Measurements from ENCODE around the gene AGBL1.

AGBL1 gene

GRCh38 chr15:86322629-86323028 lies 243.0 kb downstream of the AGBL1 start:
- no peak for DNase-seq (ENCODE audit: low spot score)

GRCh38 chr15:86327230-86327865 lies 247.7 kb downstream of the AGBL1 start:
- DNase-seq (ENCODE audit: low spot score): no peak

GRCh38 chr15:86328658-86329057 lies 249.0 kb downstream of the AGBL1 start:
- DNase-seq (ENCODE audit: low spot score): no peak

- DNase-seq (ENCODE audit: low spot score): no peak
Observed at GRCh38 chr15:86329311-86330013, 249.8 kb downstream of the AGBL1 start.

GRCh38 chr15:86333819-86334218 lies 254.1 kb downstream of the AGBL1 start:
- no peak for DNase-seq (ENCODE audit: low spot score)

- DNase-seq (ENCODE audit: low spot score): no peak
Observed at GRCh38 chr15:86336051-86336788, 256.5 kb downstream of the AGBL1 start.

- no peak for DNase-seq (ENCODE audit: low spot score)
Observed at GRCh38 chr15:86337071-86337470, 257.4 kb downstream of the AGBL1 start.

GRCh38 chr15:86347245-86347644 lies 267.6 kb downstream of the AGBL1 start:
- DNase-seq (ENCODE audit: low spot score): no peak

GRCh38 chr15:86349565-86349964 lies 269.9 kb downstream of the AGBL1 start:
- no peak for DNase-seq (ENCODE audit: low spot score)

- no peak for DNase-seq (ENCODE audit: low spot score)
Observed at GRCh38 chr15:86353213-86353612, 273.5 kb downstream of the AGBL1 start.

GRCh38 chr15:86355361-86355760 lies 275.7 kb downstream of the AGBL1 start:
- no peak for DNase-seq (ENCODE audit: low spot score)

- DNase-seq (ENCODE audit: low spot score): no peak
Observed at GRCh38 chr15:86355801-86356200, 276.1 kb downstream of the AGBL1 start.

GRCh38 chr15:86362555-86362954 lies 282.9 kb downstream of the AGBL1 start:
- DNase-seq (ENCODE audit: low spot score): no peak

GRCh38 chr15:86373147-86373546 lies 293.5 kb downstream of the AGBL1 start:
- no peak for DNase-seq (ENCODE audit: low spot score)

- DNase-seq (ENCODE audit: low spot score): no peak
Observed at GRCh38 chr15:86375733-86376280, 296.1 kb downstream of the AGBL1 start.

GRCh38 chr15:86377914-86378313 lies 298.2 kb downstream of the AGBL1 start:
- no peak for DNase-seq (ENCODE audit: low spot score)

- no peak for DNase-seq (ENCODE audit: low spot score)
Observed at GRCh38 chr15:86382341-86382740, 302.7 kb downstream of the AGBL1 start.

- DNase-seq (ENCODE audit: low spot score): no peak
Observed at GRCh38 chr15:86383611-86384010, 303.9 kb downstream of the AGBL1 start.

GRCh38 chr15:86384186-86384585 lies 304.5 kb downstream of the AGBL1 start:
- DNase-seq (ENCODE audit: low spot score): no peak

GRCh38 chr15:86392296-86392695 lies 312.6 kb downstream of the AGBL1 start:
- no peak for DNase-seq (ENCODE audit: low spot score)

- DNase-seq (ENCODE audit: low spot score): no peak
Observed at GRCh38 chr15:86392874-86393273, 313.2 kb downstream of the AGBL1 start.

- no peak for DNase-seq (ENCODE audit: low spot score)
Observed at GRCh38 chr15:86394866-86395265, 315.2 kb downstream of the AGBL1 start.
